HG03135 (cell line): ENCODE data around the gene AGRN.
A peak's percentile ranks its signal among the peaks of the same experiment; 100 is the strongest.

ENCODE experiments used
- ATAC-seq: cut with Tn5 transposase; IDR thresholded peaks from one replicate; pipeline ENCODE4 v1.9.1; 2021; ENCODE audit warnings: mild to moderate bottlenecking, moderate library complexity; ENCODE audit not compliant: unreplicated experiment

Gene AGRN

GRCh38 chr1:1033731-1034438, 14.0 kb downstream of the AGRN start:
- ATAC-seq: no peak

DNA sequence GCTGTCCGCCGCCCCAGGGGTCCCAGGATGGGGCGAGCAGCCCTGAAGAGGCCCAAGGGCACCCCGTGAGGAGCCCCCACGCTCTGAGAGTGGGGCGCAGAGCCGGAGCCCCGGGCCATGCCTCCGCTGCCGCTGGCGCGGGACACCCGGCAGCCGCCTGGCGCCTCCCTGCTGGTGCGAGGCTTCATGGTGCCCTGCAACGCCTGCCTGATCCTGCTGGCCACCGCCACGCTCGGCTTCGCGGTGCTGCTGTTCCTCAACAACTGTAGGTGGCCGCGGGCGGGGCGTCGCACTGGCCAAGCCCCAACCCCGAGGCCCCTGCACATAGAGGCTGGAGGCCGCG, 14.5 kb downstream of the AGRN start:
- ATAC-seq: no peak

DNA sequence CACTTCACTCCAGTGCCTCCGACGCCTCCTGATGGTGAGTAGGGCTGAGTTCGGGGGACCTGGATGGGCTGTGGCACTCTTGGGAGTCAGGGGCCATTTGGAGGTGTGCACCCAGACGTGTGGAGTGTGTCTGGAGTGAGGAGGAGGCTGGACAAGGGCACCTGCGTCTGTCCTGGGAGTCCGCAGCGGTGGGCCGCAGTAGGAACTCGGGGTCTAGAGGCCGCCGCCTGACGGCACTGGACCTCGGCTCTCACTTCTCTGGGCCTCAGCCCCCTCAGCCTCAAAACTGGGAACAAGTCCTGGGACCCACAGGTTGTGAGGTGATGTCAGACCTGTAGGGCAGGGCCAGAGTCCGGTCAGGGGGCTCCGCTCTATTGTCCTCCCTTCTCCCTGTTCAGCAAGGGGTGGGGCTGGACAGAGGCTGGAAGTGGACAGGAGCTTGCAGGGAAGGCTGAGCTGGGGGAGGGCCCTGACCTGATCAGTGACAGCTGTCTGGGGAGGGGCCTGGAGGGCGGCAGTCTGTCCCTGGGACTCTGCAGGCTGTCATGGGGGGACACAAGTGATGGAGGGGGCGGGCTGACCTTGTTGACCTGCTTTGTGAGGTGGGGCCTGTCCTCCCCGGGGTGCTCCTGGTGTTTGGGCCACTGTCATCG, 15.5 kb downstream of the AGRN start:
- no peak for ATAC-seq

DNA sequence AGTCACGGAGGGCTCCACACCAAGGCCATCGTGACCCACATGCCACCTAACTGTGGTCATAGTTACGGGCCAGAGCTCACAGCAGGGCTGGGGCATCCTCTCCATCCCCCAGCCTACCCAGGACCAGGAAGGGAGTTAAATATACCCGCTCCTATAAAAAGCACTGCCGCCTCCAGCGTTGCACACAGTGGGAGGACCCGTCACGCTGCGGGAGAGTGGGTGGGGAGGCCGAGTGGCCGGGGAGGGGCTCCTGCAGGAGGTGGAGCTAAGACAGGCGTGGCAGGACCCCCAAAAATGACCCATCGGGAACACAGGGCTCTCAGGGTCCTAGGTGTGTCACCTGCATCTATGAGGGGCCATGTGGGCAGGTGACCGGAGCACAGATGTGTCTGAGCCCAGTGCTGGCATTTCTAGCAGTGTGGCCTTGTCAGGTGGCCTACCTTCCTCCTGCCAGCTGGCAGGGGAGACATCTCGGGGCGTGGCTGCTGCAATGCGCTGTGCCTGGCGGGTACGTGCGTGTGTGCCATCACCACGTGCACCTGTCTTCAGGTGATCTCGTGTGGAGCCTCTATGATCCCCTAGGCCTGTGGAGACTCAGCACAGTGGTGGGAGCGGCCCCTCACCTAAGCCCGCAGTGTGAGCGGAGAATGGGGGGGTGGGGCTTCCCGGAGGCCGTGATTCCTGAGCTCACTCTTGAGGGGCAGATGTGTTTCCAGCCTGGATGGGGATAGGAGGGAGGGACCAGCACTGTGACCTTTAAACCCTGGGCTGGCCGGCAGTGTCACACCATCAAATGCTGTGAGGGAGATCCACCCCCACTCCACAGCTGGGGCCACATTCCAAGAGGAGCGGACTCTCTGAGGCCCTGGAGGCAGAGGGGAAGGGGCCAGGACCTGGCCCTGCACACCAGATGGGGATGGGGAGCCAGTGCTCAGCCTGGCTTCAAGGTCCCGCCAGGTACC, 17.7 kb downstream of the AGRN start:
- ATAC-seq: no peak

- ATAC-seq: peak; percentile 46
These were observed 18.8 kb downstream of the AGRN start for GRCh38 chr1:1038694-1039093.

- no peak for ATAC-seq
These were observed 19.4 kb downstream of the AGRN start for GRCh38 chr1:1039145-1039910.

- no peak for ATAC-seq
These were observed 20.4 kb downstream of the AGRN start for GRCh38 chr1:1040004-1040991.

DNA sequence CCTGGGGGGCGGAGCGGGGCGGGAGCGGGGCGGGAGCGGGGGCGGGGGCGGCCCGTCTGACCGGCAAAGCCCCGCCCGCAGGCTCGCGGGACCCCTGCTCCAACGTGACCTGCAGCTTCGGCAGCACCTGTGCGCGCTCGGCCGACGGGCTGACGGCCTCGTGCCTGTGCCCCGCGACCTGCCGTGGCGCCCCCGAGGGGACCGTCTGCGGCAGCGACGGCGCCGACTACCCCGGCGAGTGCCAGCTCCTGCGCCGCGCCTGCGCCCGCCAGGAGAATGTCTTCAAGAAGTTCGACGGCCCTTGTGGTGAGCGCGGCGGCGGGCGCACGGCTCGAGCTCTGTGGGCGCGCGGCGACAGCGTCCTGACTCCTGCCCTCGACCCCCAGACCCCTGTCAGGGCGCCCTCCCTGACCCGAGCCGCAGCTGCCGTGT, 21.2 kb downstream of the AGRN start:
- ATAC-seq: no peak

- ATAC-seq: no peak
These were observed 22.0 kb downstream of the AGRN start for GRCh38 chr1:1041873-1042272.

- ATAC-seq: no peak
These were observed 22.9 kb downstream of the AGRN start for GRCh38 chr1:1042835-1043234.

DNA sequence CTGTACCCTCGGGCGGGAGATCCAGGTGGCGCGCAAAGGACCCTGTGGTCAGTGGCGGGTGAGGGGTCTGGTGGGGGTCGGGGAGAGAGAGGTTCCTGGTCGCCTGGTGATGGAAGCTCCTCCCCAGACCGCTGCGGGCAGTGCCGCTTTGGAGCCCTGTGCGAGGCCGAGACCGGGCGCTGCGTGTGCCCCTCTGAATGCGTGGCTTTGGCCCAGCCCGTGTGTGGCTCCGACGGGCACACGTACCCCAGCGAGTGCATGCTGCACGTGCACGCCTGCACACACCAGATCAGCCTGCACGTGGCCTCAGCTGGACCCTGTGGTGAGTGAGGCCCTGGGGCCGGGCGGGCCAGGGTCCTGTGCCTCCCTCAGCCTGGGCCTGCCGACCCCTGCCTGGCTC, 23.5 kb downstream of the AGRN start:
- ATAC-seq: no peak

GRCh38 chr1:1043921-1044320, 24.0 kb downstream of the AGRN start:
- no peak for ATAC-seq

DNA sequence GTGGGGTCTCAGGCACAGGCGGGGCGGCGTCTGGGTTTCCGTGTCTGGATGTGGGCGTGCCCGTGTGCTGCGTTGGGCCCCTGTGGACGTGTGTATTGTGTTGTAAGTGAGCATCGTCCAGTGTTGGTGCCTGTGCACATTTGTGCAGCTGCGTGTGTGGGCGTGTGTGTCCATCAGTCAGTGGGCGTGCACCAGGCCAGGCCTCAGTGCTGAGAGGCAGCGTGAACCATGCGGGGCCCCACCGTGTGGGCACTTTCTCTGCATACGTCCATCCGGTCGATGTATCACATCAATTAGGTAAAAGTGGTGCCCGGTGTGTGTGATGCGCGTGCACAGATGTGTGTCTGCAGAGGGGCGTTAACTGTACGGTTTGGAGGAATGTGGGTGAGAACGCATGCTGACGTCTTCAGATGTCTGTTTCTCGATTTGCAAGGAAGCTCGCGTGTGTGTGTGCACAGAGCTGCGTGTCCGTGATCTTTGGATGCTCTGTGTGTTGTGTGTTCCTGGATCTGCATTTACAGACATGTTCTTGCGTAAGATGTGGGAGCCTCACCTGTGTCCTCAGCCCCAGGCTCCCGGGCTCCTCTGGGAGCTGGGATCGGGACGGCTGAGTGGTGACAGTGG, 24.6 kb downstream of the AGRN start:
- no peak for ATAC-seq

DNA sequence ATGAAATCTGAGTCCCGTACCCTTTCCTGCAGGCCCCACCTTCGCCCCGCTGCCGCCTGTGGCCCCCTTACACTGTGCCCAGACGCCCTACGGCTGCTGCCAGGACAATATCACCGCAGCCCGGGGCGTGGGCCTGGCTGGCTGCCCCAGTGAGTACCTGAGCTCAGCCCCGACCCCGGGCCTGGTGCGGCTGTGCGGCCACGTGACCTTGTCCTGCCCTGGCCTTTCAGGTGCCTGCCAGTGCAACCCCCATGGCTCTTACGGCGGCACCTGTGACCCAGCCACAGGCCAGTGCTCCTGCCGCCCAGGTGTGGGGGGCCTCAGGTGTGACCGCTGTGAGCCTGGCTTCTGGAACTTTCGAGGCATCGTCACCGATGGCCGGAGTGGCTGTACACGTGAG, 25.2 kb downstream of the AGRN start:
- ATAC-seq: no peak

- ATAC-seq: no peak
These were observed 26.3 kb downstream of the AGRN start for GRCh38 chr1:1046243-1046642.

DNA sequence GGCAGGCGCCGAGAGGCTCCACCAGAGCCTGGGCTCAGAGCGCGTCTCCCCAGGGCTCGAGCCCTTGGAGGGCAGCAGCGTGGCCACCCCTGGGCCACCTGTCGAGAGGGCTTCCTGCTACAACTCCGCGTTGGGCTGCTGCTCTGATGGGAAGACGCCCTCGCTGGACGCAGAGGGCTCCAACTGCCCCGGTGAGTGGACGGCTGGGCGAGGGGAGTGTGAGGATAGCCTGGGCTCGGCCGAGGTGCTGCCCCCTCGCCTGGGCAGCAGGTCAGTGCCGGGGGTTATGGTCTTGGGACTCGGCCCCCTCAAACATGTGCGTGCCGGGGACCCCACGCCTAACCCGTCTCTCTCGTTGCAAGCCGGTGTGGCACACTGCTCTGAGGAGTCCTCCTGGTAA, 26.8 kb downstream of the AGRN start:
- no peak for ATAC-seq

DNA sequence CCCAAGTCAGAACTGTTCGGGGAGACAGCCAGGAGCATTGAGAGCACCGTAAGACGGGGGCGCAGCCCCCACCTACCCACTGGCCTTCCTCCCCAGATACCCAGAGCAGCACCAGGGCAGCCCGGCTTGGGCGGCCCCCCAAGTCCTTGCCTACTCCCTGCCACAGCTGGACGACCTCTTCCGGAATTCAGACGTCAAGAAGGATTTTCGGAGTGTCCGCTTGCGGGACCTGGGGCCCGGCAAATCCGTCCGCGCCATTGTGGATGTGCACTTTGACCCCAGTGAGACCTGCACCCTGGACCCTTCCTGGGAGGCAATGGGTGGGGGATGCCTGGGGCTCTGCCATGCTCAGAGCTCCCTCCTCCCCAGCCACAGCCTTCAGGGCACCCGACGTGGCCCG, 27.5 kb downstream of the AGRN start:
- no peak for ATAC-seq

DNA sequence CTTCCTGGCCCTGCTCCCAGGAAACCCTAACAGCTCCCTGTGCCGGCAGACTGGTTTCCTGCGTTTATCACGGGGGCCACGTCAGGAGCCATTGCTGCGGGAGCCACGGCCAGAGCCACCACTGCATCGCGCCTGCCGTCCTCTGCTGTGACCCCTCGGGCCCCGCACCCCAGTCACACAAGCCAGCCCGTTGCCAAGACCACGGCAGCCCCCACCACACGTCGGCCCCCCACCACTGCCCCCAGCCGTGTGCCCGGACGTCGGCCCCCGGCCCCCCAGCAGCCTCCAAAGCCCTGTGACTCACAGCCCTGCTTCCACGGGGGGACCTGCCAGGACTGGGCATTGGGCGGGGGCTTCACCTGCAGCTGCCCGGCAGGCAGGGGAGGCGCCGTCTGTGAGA, 28.0 kb downstream of the AGRN start:
- ATAC-seq: no peak

- ATAC-seq: no peak
These were observed 28.8 kb downstream of the AGRN start for GRCh38 chr1:1048765-1049164.
